ENCODE measurements around the gene AJAP1.

- TF ChIP-seq CTCF (IDR thresholded peaks at IDR 0.05; ENCODE audit: low read depth, low read length) (no peak), MYC (IDR thresholded peaks at IDR 0.05; ENCODE audit: low read depth, low read length) (no peak), POLR2A (IDR thresholded peaks at IDR 0.05; ENCODE audit: extremely low read depth, insufficient read length) (no peak)
These were observed 5.8 kb upstream of the AJAP1 start for GRCh38 chr1:4648657-4649056.
